HFF-Myc (cell line): Measurements from ENCODE around the gene RGL1.

Experiments used
- DNase-seq: peaks from one replicate; pipeline ENCODE4 v3.0.0-alpha.2; 2011; ENCODE audit warnings: low read depth; ENCODE audit errors: extremely low read depth
- H3K4me3 ChIP-seq: replicated peaks from 2 replicates; pipeline ENCODE4 v1.5.1; 2011; ENCODE audit warnings: low read depth, mild to moderate bottlenecking, control low read depth, low read length
- TF ChIP-seq, protein P1 (sequence below): IDR thresholded peaks from 2 replicates; pipeline ENCODE4 v1.5.1; 2012; ENCODE audit warnings: mild to moderate bottlenecking, low read depth, low read length, control low read depth; ENCODE audit errors: missing control alignments

The RGL1 gene

DNA sequence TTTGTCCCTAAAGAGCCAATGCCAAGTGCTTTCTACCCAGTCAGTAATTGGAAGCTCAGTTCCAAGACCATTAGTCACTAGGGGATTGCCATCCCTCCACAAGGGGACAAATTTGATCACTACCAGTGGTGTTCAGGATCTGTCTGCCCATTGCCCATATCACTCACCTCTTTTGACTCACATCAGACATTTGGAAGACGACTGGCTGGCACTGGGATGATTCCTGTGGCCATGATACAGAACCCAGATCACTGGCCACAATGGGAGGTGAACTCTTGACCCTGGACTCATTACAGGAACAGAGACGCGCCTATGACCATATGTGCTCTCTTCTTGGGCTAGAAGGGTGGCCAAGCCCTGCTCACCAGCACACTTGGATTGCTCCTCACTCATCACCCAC, 161.6 kb downstream of the RGL1 start:
- TF ChIP-seq, protein P1, sequence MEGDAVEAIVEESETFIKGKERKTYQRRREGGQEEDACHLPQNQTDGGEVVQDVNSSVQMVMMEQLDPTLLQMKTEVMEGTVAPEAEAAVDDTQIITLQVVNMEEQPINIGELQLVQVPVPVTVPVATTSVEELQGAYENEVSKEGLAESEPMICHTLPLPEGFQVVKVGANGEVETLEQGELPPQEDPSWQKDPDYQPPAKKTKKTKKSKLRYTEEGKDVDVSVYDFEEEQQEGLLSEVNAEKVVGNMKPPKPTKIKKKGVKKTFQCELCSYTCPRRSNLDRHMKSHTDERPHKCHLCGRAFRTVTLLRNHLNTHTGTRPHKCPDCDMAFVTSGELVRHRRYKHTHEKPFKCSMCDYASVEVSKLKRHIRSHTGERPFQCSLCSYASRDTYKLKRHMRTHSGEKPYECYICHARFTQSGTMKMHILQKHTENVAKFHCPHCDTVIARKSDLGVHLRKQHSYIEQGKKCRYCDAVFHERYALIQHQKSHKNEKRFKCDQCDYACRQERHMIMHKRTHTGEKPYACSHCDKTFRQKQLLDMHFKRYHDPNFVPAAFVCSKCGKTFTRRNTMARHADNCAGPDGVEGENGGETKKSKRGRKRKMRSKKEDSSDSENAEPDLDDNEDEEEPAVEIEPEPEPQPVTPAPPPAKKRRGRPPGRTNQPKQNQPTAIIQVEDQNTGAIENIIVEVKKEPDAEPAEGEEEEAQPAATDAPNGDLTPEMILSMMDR = no peak
- no peak for DNase-seq

DNA sequence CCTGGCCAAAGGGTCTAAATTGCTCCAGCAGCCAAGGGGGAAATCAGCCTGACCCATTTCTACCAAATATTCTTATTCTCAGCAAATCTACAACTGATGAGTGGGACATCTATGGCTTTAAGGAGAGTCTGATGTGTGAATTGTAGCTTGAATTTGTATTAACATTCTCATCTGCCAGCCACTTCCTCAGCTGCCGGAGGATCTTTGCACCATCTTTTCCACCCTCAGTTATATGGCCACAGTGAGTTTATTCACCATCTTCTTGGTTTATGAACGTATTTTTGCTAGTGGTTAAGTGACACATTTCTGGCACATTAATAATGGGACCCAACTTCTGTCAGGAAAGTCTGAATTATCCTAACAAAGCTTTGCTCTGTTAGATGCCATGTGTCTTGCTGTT, 163.0 kb downstream of the RGL1 start:
- DNase-seq = no peak
- no peak overlapping the region for H3K4me3 ChIP-seq
- TF ChIP-seq, protein P1 = no peak

More for the DNA sequence above, 161.6 kb downstream of the RGL1 start:
- H3K4me3 ChIP-seq = no peak overlapping the region

DNA sequence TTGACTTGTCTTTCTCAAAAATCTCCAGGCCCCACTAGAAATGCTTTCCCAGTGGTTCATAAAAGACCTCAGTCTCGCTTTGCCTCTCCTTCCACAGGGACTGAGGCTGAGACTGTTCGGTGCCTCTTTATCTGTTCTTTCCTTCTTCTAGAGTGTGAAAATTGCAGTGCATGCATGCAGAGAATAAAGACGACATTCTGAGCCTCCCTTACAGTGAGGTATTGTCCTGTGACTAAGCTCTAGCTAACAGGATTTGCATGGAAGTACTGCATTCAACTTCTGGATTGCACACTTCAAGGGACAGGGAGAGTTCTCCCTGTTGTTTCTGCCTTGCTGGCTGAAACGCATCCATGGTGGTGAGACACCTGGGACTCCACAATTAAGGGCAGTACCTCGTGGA, 163.5 kb downstream of the RGL1 start:
- no peak overlapping the region for H3K4me3 ChIP-seq
- DNase-seq = no peak
- TF ChIP-seq, protein P1 = no peak

DNA sequence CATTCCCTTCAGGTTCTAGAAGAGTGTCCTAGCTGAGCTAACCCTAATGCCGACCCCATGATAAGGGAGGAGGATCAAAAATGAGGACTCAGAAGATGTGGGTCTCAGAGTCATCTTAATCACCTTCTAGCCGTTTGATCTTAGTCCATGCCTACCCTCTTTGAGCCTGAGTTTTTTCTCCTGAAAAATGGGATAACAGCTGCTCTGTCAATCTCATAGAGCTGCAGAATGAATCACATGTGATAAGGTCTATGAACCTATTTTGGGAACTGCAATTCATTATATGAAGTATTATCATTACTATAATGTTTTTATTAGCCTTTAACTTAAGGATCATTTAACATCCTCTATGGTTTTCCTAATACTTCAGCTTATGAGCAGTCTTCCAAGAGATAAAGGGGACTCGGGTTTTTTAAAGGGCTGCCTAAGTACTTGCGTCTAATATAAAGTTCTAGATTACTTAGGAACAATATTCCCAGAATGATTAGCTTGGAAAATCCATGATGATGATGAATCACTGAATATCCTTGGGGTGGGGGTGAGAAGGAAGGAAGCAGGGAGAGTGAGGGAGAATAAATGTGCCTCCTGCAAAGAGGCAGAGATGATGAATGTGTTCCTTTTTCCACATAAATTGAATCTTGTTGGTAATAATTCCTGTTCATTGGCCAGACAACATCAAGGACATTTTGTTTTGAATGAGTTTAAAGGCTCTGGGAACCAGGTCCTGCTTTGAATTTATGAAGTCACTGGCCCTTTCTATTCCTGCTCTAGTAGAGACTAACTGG, 165.8 kb downstream of the RGL1 start:
- H3K4me3 ChIP-seq = no peak overlapping the region
- DNase-seq = no peak
- TF ChIP-seq, protein P1 = no peak

GRCh38 chr1:183975651-183976050, 170.7 kb downstream of the RGL1 start:
- TF ChIP-seq, protein P1 = no peak
- H3K4me3 ChIP-seq = no peak overlapping the region
- DNase-seq = no peak

DNA sequence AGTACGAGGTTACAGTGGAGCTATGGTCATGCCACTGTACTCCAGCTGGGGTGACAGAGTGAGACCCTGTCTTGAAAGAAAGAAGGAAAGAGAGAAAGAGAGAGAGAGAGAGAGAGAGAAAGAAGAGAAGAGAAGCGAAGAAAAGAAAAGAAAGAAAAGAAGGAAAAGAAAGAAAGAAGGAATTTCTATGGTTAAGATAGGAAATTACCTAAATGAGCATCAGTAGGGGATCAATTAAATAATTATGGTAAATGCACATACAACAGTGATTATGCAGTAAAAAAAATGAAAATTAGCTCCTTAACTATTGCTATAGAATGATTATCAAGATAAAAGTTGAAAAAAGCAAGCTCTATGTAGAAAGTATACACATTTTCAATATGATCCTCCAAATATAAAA, 172.8 kb downstream of the RGL1 start:
- no peak overlapping the region for H3K4me3 ChIP-seq
- no peak for DNase-seq
- TF ChIP-seq, protein P1 = no peak
